ENCODE results near the gene BTBD10. TPM values are rescaled to one million over a fixed set of nuclear protein-coding genes. Genes with fewer than 3 reads are reported as not detected.

Gene BTBD10
- total RNA-seq, 1 donor from 2014 or later = 42.6 TPM

DNA sequence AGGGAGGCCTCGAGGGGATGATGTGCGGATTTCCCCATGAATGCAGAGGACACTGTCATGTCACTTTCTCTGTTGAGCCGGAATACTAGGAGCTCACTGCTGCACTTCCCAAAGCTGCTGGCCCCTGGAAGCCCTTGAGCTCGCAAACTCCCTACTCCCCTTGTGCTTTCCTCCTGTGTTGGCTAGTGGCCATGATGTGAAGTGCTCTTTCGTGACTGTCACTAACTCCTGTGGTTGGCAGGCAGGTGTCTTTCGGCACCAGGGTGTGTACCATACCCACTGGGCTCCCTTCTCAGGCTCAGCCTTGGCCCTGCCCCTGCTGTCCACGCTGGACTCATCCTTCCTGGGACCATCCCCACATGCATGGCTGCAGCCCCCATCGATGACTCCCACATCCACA, 86.2 kb downstream of the BTBD10 start:
- no peak overlapping the region for H3K4me3 Mint-ChIP-seq (ENCODE audit: unreplicated experiment)

DNA sequence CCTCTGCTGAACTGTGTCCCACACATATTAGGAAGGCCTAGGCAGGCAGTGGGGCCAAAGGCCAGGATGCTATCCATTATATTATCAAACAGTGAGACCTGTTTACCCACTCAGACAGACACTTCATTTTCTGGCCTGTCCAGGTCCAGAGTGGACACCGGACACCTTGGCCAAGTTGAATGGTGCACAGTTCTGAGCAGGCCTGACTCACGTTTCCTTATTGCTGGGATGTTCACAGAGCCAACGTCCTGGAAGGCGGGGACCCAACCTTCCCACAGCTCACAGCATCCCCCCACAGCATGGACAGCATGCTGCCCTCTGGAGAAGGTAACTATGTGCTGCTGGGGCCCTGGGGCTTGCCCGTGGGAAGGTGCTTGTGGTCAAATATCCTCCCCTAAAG, 86.6 kb downstream of the BTBD10 start:
- no peak overlapping the region for H3K4me3 Mint-ChIP-seq (ENCODE audit: unreplicated experiment)
- no peak overlapping the region for H3K27ac Mint-ChIP-seq (ENCODE audit: unreplicated experiment)
- H3K27me3 Mint-ChIP-seq (ENCODE audit: unreplicated experiment) = no peaks in the 10 kb centered on the region
- DNase-seq = no peak
- H3K36me3 Mint-ChIP-seq (ENCODE audit: unreplicated experiment) = no peaks in the 10 kb centered on the region
- TF ChIP-seq, protein P1, sequence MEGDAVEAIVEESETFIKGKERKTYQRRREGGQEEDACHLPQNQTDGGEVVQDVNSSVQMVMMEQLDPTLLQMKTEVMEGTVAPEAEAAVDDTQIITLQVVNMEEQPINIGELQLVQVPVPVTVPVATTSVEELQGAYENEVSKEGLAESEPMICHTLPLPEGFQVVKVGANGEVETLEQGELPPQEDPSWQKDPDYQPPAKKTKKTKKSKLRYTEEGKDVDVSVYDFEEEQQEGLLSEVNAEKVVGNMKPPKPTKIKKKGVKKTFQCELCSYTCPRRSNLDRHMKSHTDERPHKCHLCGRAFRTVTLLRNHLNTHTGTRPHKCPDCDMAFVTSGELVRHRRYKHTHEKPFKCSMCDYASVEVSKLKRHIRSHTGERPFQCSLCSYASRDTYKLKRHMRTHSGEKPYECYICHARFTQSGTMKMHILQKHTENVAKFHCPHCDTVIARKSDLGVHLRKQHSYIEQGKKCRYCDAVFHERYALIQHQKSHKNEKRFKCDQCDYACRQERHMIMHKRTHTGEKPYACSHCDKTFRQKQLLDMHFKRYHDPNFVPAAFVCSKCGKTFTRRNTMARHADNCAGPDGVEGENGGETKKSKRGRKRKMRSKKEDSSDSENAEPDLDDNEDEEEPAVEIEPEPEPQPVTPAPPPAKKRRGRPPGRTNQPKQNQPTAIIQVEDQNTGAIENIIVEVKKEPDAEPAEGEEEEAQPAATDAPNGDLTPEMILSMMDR (IDR thresholded peaks at IDR 0.05; ENCODE audit: partially characterized antibody, unreplicated experiment) = no peak
- H3K4me1 Mint-ChIP-seq (ENCODE audit: low read depth, unreplicated experiment) = no peaks in the 10 kb centered on the region
- peaks cover 5% of the 10 kb centered on the region for H3K9me3 Mint-ChIP-seq (ENCODE audit: unreplicated experiment)

More for the DNA sequence above, 86.2 kb downstream of the BTBD10 start:
- Mint-ChIP-seq H3K36me3 (ENCODE audit: unreplicated experiment) (no peaks in the 10 kb centered on the region), H3K9me3 (ENCODE audit: unreplicated experiment) (peaks cover 5% of the 10 kb centered on the region), H3K27me3 (ENCODE audit: unreplicated experiment) (no peaks in the 10 kb centered on the region), H3K4me1 (ENCODE audit: low read depth, unreplicated experiment) (no peaks in the 10 kb centered on the region), H3K27ac (ENCODE audit: unreplicated experiment) (no peak overlapping the region)
- no peak for DNase-seq
- TF ChIP-seq, protein P1 (IDR thresholded peaks at IDR 0.05; ENCODE audit: partially characterized antibody, unreplicated experiment) = no peak

DNA sequence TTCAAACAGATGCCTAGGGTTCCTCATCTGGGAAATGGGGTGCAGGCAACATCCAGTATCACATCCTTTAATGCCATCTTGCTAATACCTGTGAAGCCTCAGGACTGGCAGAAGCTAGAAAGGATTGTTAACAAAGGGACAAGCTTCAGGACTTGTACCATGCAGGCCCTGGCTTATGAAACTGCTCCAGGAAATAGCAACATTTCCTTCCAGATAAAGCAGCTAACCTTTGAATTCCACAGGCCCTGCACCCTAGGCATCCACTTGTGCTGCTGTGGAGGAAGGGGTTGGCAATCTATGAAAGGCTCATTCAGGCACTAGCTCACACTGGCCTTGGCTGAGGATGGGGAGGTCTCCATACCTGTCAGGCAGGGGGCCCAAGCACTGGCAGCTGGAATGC, 87.2 kb downstream of the BTBD10 start:
- Mint-ChIP-seq H3K27ac (ENCODE audit: unreplicated experiment) (no peak overlapping the region), H3K4me1 (ENCODE audit: low read depth, unreplicated experiment) (no peaks in the 10 kb centered on the region), H3K9me3 (ENCODE audit: unreplicated experiment) (peaks cover 5% of the 10 kb centered on the region), H3K27me3 (ENCODE audit: unreplicated experiment) (no peaks in the 10 kb centered on the region), H3K4me3 (ENCODE audit: unreplicated experiment) (no peak overlapping the region), H3K36me3 (ENCODE audit: unreplicated experiment) (no peaks in the 10 kb centered on the region)
- DNase-seq = no peak
- TF ChIP-seq, protein P1 (IDR thresholded peaks at IDR 0.05; ENCODE audit: partially characterized antibody, unreplicated experiment) = no peak

DNA sequence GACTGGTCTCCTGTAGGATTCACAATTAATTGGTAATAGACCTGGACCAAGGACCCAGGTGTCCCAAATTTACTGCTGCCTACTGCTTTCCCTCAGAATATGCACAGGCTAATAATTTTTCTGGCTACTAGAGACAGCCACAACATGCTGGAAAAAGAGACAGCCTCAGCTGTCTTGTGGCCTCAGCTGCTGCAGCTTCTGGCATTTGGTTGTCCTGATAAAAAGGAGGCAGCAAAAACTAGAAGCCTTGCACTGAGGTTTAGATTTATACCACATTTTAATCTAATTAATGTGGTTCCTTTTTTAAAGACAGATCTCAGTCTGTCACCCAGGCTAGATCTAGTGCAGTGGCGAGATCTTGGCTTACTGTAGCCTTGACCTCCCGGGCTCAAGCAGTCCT, 89.8 kb downstream of the BTBD10 start:
- no peak overlapping the region for H3K4me3 Mint-ChIP-seq (ENCODE audit: unreplicated experiment)
- no peak for DNase-seq
- no peaks in the 10 kb centered on the region for H3K36me3 Mint-ChIP-seq (ENCODE audit: unreplicated experiment)
- H3K9me3 Mint-ChIP-seq (ENCODE audit: unreplicated experiment) = peaks cover 5% of the 10 kb centered on the region
- peaks cover under 1% of the 10 kb centered on the region for H3K27me3 Mint-ChIP-seq (ENCODE audit: unreplicated experiment)
- TF ChIP-seq, protein P1 (IDR thresholded peaks at IDR 0.05; ENCODE audit: partially characterized antibody, unreplicated experiment) = no peak
- no peak overlapping the region for H3K27ac Mint-ChIP-seq (ENCODE audit: unreplicated experiment)
- no peaks in the 10 kb centered on the region for H3K4me1 Mint-ChIP-seq (ENCODE audit: low read depth, unreplicated experiment)

DNA sequence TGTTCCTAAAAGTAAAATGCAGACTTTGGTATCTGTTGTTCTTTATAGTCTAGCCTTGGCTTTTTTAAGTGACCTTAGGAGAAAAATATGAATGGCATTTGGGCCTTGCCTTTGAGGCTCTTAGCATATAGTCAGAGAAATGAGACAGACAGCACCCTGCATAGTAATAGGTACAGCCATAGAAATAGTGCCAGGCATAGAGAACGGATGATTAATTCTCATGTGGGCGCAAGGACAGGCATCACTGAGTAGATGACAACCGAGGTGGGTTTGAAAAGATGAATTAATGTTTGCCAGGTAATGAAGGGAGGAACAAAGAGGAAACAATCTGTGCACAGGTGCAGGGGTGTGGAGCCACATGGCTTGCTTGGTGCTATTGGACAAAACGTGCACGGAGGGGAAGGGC, 95.0 kb downstream of the BTBD10 start:
- Mint-ChIP-seq H3K27ac (ENCODE audit: unreplicated experiment) (no peak overlapping the region), H3K36me3 (ENCODE audit: unreplicated experiment) (no peaks in the 10 kb centered on the region), H3K9me3 (ENCODE audit: unreplicated experiment) (no peaks in the 10 kb centered on the region), H3K27me3 (ENCODE audit: unreplicated experiment) (peaks cover 2% of the 10 kb centered on the region), H3K4me1 (ENCODE audit: low read depth, unreplicated experiment) (no peaks in the 10 kb centered on the region), H3K4me3 (ENCODE audit: unreplicated experiment) (no peak overlapping the region)
- no peak for DNase-seq
- TF ChIP-seq, protein P1 (IDR thresholded peaks at IDR 0.05; ENCODE audit: partially characterized antibody, unreplicated experiment) = no peak
